ENCODE data around the gene SMARCB1.

SMARCB1 gene

GRCh38 chr22:23803001-23803819 lies 16.4 kb downstream of the SMARCB1 start:
- Histone ChIP-seq H3K4me2 (ENCODE audit: low read length) (no peak overlapping the region), H2AFZ (ENCODE audit: low read depth, low read length) (no peak overlapping the region), H3K4me3 (ENCODE audit: low read length) (no peak overlapping the region), H4K20me1 (ENCODE audit: insufficient read depth, low read length) (no peaks in the 10 kb centered on the region), H3K36me3 (replicated peaks; ENCODE audit: low read depth, low read length) (peaks cover 71% of the 10 kb centered on the region), H3K9me3 (ENCODE audit: insufficient read depth, low read length) (no peaks in the 10 kb centered on the region), H3K79me2 (ENCODE audit: low read length) (peaks cover 3% of the 10 kb centered on the region), H3K4me1 (ENCODE audit: low read length) (peaks cover 71% of the 10 kb centered on the region), H3K27ac (ENCODE audit: low read length) (no peak overlapping the region), H3K9ac (ENCODE audit: low read length) (no peak overlapping the region), H3K27me3 (ENCODE audit: low read depth, low read length) (no peaks in the 10 kb centered on the region)
- TF ChIP-seq EZH2phosphoT487 (IDR thresholded peaks at IDR 0.05; ENCODE audit: low read depth) (no peak), CTCF (IDR thresholded peaks at IDR 0.05; ENCODE audit: low read depth, low read length) (no peak)

- no peaks in the 10 kb centered on the region for H4K20me1 ChIP-seq (ENCODE audit: insufficient read depth, low read length)
- no peaks in the 10 kb centered on the region for H3K27me3 ChIP-seq (ENCODE audit: low read depth, low read length)
- no peak for TF ChIP-seq CTCF (IDR thresholded peaks at IDR 0.05; ENCODE audit: low read depth, low read length)
- no peak for TF ChIP-seq EZH2phosphoT487 (IDR thresholded peaks at IDR 0.05; ENCODE audit: low read depth)
- H2AFZ ChIP-seq (ENCODE audit: low read depth, low read length) = no peak overlapping the region
- peaks cover 62% of the 10 kb centered on the region for H3K36me3 ChIP-seq (replicated peaks; ENCODE audit: low read depth, low read length)
- no peak overlapping the region for H3K9ac ChIP-seq (ENCODE audit: low read length)
- peaks cover 55% of the 10 kb centered on the region for H3K4me1 ChIP-seq (ENCODE audit: low read length)
- H3K4me3 ChIP-seq (ENCODE audit: low read length) = no peak overlapping the region
- no peak overlapping the region for H3K27ac ChIP-seq (ENCODE audit: low read length)
- H3K79me2 ChIP-seq (ENCODE audit: low read length) = no peaks in the 10 kb centered on the region; the same call in 1 of the 2 replicates
- no peak overlapping the region for H3K4me2 ChIP-seq (ENCODE audit: low read length)
- H3K9me3 ChIP-seq (ENCODE audit: insufficient read depth, low read length) = no peaks in the 10 kb centered on the region
Observed at GRCh38 chr22:23804781-23805291, 18.1 kb downstream of the SMARCB1 start.

GRCh38 chr22:23806837-23807236 lies 20.1 kb downstream of the SMARCB1 start:
- Histone ChIP-seq H2AFZ (ENCODE audit: low read depth, low read length) (no peak overlapping the region), H4K20me1 (ENCODE audit: insufficient read depth, low read length) (no peaks in the 10 kb centered on the region), H3K36me3 (replicated peaks; ENCODE audit: low read depth, low read length) (peaks cover 51% of the 10 kb centered on the region), H3K27me3 (ENCODE audit: low read depth, low read length) (no peaks in the 10 kb centered on the region), H3K9ac (ENCODE audit: low read length) (no peak overlapping the region), H3K4me2 (ENCODE audit: low read length) (no peak overlapping the region), H3K27ac (ENCODE audit: low read length) (no peak overlapping the region), H3K9me3 (ENCODE audit: insufficient read depth, low read length) (no peaks in the 10 kb centered on the region), H3K4me1 (ENCODE audit: low read length) (peaks cover 35% of the 10 kb centered on the region), H3K79me2 (ENCODE audit: low read length) (no peaks in the 10 kb centered on the region; the same call in 1 of the 2 replicates), H3K4me3 (ENCODE audit: low read length) (no peak overlapping the region)
- TF ChIP-seq EZH2phosphoT487 (IDR thresholded peaks at IDR 0.05; ENCODE audit: low read depth) (no peak), CTCF (IDR thresholded peaks at IDR 0.05; ENCODE audit: low read depth, low read length) (no peak)

GRCh38 chr22:23812378-23812777 lies 25.6 kb downstream of the SMARCB1 start:
- H3K4me3 ChIP-seq (ENCODE audit: low read length) = no peak overlapping the region
- TF ChIP-seq EZH2phosphoT487 (IDR thresholded peaks at IDR 0.05; ENCODE audit: low read depth) (no peak), CTCF (IDR thresholded peaks at IDR 0.05; ENCODE audit: low read depth, low read length) (no peak)
- H3K27me3 ChIP-seq (ENCODE audit: low read depth, low read length) = no peaks in the 10 kb centered on the region
- no peaks in the 10 kb centered on the region for H4K20me1 ChIP-seq (ENCODE audit: insufficient read depth, low read length)
- peaks cover 37% of the 10 kb centered on the region for H3K36me3 ChIP-seq (replicated peaks; ENCODE audit: low read depth, low read length)
- H3K9me3 ChIP-seq (ENCODE audit: insufficient read depth, low read length) = no peaks in the 10 kb centered on the region
- H3K27ac ChIP-seq (ENCODE audit: low read length) = no peak overlapping the region
- H2AFZ ChIP-seq (ENCODE audit: low read depth, low read length) = no peak overlapping the region
- H3K79me2 ChIP-seq (ENCODE audit: low read length) = no peaks in the 10 kb centered on the region
- no peaks in the 10 kb centered on the region for H3K4me1 ChIP-seq (ENCODE audit: low read length)
- H3K4me2 ChIP-seq (ENCODE audit: low read length) = no peak overlapping the region
- no peak overlapping the region for H3K9ac ChIP-seq (ENCODE audit: low read length)

All from OCI-LY3 (cell line).